Activated T-helper 1 cell treated with anti-CD3 and anti-CD28 coated beads, Interleukin-12 subunit alpha, Interleukin-12 subunit beta, Interleukin-2, Interleukin-4 antibody, amounts not matched to agents 30 ng/mL and 10 ng/mL and 1 ng/mL, durations not matched to agents 14 hours and 24 hours and 36 hours (primary cell): ENCODE measurements around the gene TYW1B. TPM values are rescaled to one million over a fixed set of nuclear protein-coding genes. Genes with fewer than 3 reads are reported as not detected.
"Not testable (repeated sequence)": the region's sequence is repeated elsewhere in the genome, so short reads cannot be mapped to it uniquely, and the experiment has no call there.

Source experiments
- DNase-seq: peaks from one replicate; pipeline ENCODE4 v3.0.0; 2021; ENCODE audit warnings: low spot score
- H3K27ac Mint-ChIP-seq: one replicate; pipeline ENCODE4 v1.8.0; 2021; ENCODE audit warnings: mild to moderate bottlenecking, mixed read lengths
- H3K27me3 Mint-ChIP-seq: one replicate; pipeline ENCODE4 v1.8.0; 2022; ENCODE audit warnings: mild to moderate bottlenecking, moderate library complexity, mixed read lengths; ENCODE audit not compliant: insufficient read depth
- H3K36me3 Mint-ChIP-seq: one replicate; pipeline ENCODE4 v1.8.0; 2021; ENCODE audit warnings: low read depth, mixed read lengths
- H3K4me1 Mint-ChIP-seq: one replicate; pipeline ENCODE4 v1.8.0; 2021; ENCODE audit warnings: low read depth, mixed read lengths
- H3K4me3 Mint-ChIP-seq: one replicate; pipeline ENCODE4 v1.8.0; 2021; ENCODE audit warnings: mild to moderate bottlenecking, moderate library complexity, mixed read lengths
- H3K9me3 Mint-ChIP-seq: one replicate; pipeline ENCODE4 v1.8.0; 2021; ENCODE audit warnings: mixed read lengths
- intact Hi-C: fragments of 100-400 bp; cut with micrococcal nuclease; formaldehyde crosslinking; loops from one replicate; pipeline ENCODE4 v1.15.1; 2024
- total RNA-seq: library from RNA; stranded (reverse); gene quantifications from 2 replicates; pipeline ENCODE4 v1.2.3, GENCODE V29; 2022

The TYW1B gene
- total RNA-seq, 1 donor from 2014 or later, result 3.3 TPM

DNA sequence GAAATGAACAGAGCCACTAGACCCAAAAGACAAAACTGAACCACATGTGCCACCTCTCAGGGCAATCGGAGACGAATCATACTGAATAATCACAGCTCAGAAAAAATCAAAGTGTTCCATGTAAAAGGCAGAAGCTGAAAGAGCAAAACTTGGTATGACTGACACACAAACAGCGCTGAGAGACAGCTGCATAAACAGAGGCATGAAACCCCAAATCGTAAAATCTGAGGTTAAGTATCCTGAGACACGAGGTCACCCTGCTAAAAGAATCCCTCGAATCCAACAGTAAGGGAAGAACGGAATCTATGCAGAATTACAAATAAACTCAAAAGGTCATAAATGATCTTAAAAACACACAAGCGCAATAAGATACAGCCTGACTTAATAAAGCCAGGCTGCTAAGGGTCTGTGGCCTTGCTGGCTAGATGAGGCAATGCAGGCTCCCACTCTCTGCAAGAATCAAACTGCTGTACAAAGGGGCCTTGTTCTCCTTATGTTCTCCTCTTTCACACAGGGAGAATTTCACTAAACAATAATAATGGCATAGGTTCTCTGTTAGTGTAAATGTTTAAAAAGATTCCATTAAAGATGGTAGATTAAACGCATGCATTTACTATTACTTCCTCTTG, 247.7 kb downstream of the TYW1B start:
- H3K27me3 Mint-ChIP-seq, DNase-seq, H3K4me3 Mint-ChIP-seq, H3K27ac Mint-ChIP-seq, intact Hi-C loops, H3K36me3 Mint-ChIP-seq, H3K4me1 Mint-ChIP-seq: not testable (repeated sequence)
- H3K9me3 Mint-ChIP-seq, result peaks cover 13% of the 10 kb centered on the region

GRCh38 chr7:72577107-72577506, 250.9 kb downstream of the TYW1B start:
- no peak overlapping the region for H3K4me3 Mint-ChIP-seq
- H3K27me3 Mint-ChIP-seq, result no peaks in the 10 kb centered on the region
- H3K36me3 Mint-ChIP-seq, result peaks cover 4% of the 10 kb centered on the region
- no peaks in the 10 kb centered on the region for H3K9me3 Mint-ChIP-seq
- no peak for DNase-seq
- intact Hi-C loops, result no loop called here
- no peaks in the 10 kb centered on the region for H3K4me1 Mint-ChIP-seq
- H3K27ac Mint-ChIP-seq, result no peak overlapping the region

- peaks cover 19% of the 10 kb centered on the region for H3K9me3 Mint-ChIP-seq
- DNase-seq, H3K4me1 Mint-ChIP-seq, H3K27ac Mint-ChIP-seq, H3K27me3 Mint-ChIP-seq, intact Hi-C loops, H3K36me3 Mint-ChIP-seq, H3K4me3 Mint-ChIP-seq: not testable (repeated sequence)
Measured at GRCh38 chr7:72561988-72562387, 266.0 kb downstream of the TYW1B start.

DNA sequence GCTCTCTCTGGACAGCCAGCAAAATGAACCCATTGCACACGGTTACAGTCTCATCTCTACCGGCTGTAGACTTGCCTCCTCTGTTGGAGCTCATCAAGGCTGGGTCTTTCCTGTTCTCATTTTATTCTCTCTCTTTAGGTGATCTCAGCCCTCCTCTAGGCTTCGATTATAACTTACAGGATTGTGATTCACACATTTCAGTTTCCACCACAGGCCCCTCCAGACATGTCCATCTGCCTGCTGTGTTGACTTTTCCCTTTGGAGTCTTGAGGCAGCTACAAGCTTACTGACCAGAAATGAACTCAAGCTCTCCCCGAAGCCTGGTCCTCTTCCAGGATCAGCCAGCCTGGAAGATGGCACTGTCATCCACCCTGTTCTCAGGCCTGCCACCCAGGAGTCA, 268.5 kb downstream of the TYW1B start:
- H3K27me3 Mint-ChIP-seq, DNase-seq, H3K27ac Mint-ChIP-seq, intact Hi-C loops, H3K36me3 Mint-ChIP-seq, H3K4me1 Mint-ChIP-seq, H3K4me3 Mint-ChIP-seq: not testable (repeated sequence)
- peaks cover 15% of the 10 kb centered on the region for H3K9me3 Mint-ChIP-seq

- H3K4me1 Mint-ChIP-seq, DNase-seq, H3K27me3 Mint-ChIP-seq, intact Hi-C loops, H3K36me3 Mint-ChIP-seq, H3K4me3 Mint-ChIP-seq, H3K27ac Mint-ChIP-seq: not testable (repeated sequence)
- H3K9me3 Mint-ChIP-seq, result peaks cover 23% of the 10 kb centered on the region
Measured at GRCh38 chr7:72556733-72557132, 271.3 kb downstream of the TYW1B start.

DNA sequence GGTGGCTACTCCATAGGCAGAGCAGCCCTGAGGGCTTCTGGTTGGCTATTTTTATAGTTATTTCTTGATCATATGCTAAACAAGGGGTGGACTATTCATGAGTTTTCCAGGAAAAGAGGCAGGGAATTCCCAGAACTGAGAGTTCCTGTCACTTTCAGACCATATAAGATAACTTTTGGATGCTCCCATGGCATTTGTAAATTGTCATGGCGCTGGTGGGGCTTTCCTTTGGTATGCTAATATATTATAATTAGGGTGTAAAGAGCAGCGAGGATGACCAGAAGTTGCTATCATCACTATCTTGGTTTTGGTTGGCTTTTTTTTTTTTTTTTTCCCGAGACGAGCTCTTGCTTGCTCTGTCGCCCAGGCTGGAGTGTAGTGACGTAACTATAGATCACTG, 272.8 kb downstream of the TYW1B start:
- H3K4me3 Mint-ChIP-seq, DNase-seq, H3K27ac Mint-ChIP-seq, H3K4me1 Mint-ChIP-seq, intact Hi-C loops, H3K27me3 Mint-ChIP-seq, H3K36me3 Mint-ChIP-seq: not testable (repeated sequence)
- H3K9me3 Mint-ChIP-seq, result peaks cover 17% of the 10 kb centered on the region

- H3K27me3 Mint-ChIP-seq, H3K27ac Mint-ChIP-seq, H3K36me3 Mint-ChIP-seq, DNase-seq, intact Hi-C loops, H3K4me3 Mint-ChIP-seq, H3K4me1 Mint-ChIP-seq: not testable (repeated sequence)
- peaks cover 14% of the 10 kb centered on the region for H3K9me3 Mint-ChIP-seq
Measured at GRCh38 chr7:72554401-72554800, 273.6 kb downstream of the TYW1B start.

DNA sequence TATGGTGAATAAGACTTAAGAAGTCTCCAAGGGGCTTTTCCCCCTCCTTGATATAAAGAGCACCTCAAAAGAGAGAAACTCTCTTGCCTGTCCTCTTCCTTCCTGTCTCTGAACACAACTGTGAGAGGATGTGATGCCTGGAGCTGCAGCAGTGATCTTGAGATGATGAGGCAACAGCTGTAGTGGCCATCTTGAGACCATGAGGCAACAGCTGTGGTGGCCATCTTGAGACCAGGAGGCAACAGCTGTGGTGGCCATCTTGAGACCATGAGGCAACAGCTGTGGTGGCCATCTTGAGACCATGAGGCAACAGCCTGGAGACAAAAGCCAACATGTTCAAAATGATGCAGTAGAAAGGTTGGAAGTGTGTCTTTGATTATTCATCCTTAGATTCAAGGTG, 277.5 kb downstream of the TYW1B start:
- H3K4me1 Mint-ChIP-seq, H3K27me3 Mint-ChIP-seq, H3K27ac Mint-ChIP-seq, H3K36me3 Mint-ChIP-seq, DNase-seq, H3K4me3 Mint-ChIP-seq, intact Hi-C loops: not testable (repeated sequence)
- peaks cover 13% of the 10 kb centered on the region for H3K9me3 Mint-ChIP-seq

GRCh38 chr7:72546586-72547237, 281.3 kb downstream of the TYW1B start:
- intact Hi-C loops, H3K4me1 Mint-ChIP-seq, H3K27me3 Mint-ChIP-seq, H3K36me3 Mint-ChIP-seq, H3K9me3 Mint-ChIP-seq, H3K27ac Mint-ChIP-seq, DNase-seq, H3K4me3 Mint-ChIP-seq: not testable (repeated sequence)

DNA sequence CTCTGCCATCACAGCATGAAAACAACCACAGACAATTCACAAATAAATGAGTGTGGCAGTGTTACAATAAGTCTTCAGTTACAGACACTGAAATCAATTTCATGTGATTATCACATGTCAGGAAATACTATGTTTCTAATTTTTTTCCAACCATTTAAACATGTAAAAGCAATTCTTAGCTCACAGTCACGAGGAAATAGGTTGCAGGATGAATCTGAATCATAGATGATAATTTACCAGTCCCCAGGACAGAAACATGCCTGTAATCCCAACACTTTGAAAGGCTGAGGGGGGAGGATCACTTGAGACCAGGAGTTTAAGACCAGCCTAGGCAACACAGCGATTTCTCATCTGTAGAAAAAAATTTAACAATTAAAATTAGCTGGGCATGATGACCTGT, 283.5 kb downstream of the TYW1B start:
- DNase-seq, H3K27ac Mint-ChIP-seq, intact Hi-C loops, H3K27me3 Mint-ChIP-seq, H3K4me3 Mint-ChIP-seq, H3K9me3 Mint-ChIP-seq, H3K4me1 Mint-ChIP-seq, H3K36me3 Mint-ChIP-seq: not testable (repeated sequence)

DNA sequence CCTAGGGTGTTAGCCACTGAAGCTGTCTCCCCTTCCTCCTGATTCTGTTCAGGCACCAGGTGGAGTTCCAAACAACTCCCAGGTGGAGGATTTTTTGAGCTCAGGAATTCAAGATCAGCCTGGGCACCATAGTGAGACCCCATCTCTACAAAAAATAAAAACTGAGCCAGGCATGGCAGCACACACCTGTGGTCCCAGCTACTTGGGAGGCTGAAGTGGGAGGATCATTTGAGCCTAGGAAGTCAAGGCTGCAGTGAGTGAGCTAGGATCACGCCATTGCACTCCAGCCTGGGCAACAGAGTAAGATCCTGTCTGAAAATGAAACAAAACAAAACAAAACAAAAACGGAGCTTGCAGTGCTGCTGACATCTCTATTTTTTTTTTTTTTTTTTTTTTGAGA, 287.1 kb downstream of the TYW1B start:
- no peak overlapping the region for H3K4me3 Mint-ChIP-seq
- H3K9me3 Mint-ChIP-seq, result no peaks in the 10 kb centered on the region
- no peaks in the 10 kb centered on the region for H3K4me1 Mint-ChIP-seq
- no peak for DNase-seq
- H3K27ac Mint-ChIP-seq, result no peak overlapping the region
- H3K36me3 Mint-ChIP-seq, result no peaks in the 10 kb centered on the region
- no peaks in the 10 kb centered on the region for H3K27me3 Mint-ChIP-seq
- intact Hi-C loops, result no loop called here

DNA sequence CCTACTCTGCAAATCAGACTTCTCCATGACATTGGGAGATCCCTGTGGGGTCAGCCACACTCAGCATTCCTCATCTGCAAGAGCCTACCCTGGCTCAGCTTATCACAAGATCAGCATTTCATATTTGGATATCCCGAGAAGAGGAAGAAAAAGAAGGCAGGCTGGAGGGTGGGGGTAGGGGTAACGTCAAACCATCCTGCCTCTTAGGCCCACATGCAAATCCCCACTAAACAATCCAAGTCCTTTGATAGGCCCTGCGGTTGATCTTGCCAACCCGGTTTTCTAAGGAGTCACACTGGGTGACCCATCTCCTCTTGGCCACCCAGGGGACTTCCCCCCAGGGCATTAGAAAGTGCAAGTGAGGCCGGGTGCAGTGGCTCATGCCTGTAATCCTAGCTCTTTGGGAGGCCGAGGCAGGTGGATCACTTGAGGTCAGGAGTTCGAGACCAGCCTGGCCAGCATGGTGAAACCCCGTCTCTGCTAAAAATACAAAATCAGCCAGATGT, 287.8 kb downstream of the TYW1B start:
- intact Hi-C loops, result no loop called here
- Mint-ChIP-seq H3K4me1 (no peaks in the 10 kb centered on the region), H3K4me3 (no peak overlapping the region), H3K36me3 (no peaks in the 10 kb centered on the region), H3K27ac (no peak overlapping the region), H3K27me3 (no peaks in the 10 kb centered on the region), H3K9me3 (no peaks in the 10 kb centered on the region)
- no peak for DNase-seq

DNA sequence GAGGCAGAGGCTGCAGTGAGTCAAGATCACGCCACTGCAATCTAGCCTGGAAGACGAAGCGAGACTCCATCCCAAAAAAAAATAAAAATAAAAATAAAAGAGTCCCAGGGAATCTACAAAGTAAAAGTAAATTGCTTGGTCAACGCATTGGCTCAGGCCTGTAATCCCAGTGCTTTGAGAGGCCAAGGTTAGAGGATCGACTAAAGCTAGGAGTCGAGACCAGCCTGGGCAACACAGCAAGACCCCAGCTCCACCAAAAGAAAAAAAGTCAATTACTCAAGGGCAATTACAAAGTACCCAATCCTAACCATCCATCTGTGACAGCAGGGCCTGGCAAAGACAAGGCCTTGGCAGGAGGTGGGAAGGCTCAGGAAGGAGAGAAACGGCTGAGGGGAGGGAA, 288.3 kb downstream of the TYW1B start:
- DNase-seq, result no peak
- H3K9me3 Mint-ChIP-seq, result no peaks in the 10 kb centered on the region

More for the DNA sequence above, 288.3 kb downstream of the TYW1B start:
- Mint-ChIP-seq H3K36me3 (no peaks in the 10 kb centered on the region), H3K4me3 (no peak overlapping the region), H3K4me1 (no peaks in the 10 kb centered on the region), H3K27ac (no peak overlapping the region), H3K27me3 (no peaks in the 10 kb centered on the region)
- intact Hi-C loops, result no loop called here
